GM12878 (cell line): ENCODE results near the gene FAM228B. TPM values are rescaled to one million over a fixed set of nuclear protein-coding genes. Genes with fewer than 3 reads are reported as not detected.

Experiments used
- ATAC-seq: fragments of 200-7000 bp; cut with Tn5 transposase; 3 replicates; pipeline ENCODE4 v1.9.1; 2020; ENCODE audit warnings: mild to moderate bottlenecking, moderate library complexity
- BruUV-seq: library from RNA; stranded (reverse); fragments of 400-500 nt; replicated peaks from 2 replicates; lab custom pipeline; 2021; lab: Mats Ljungman, UMichigan
- CTCF ChIA-PET: fragments of 300-600 bp; sonication (Branson Sonifier 250); formaldehyde crosslinking; extraction: SDS; loops from one replicate; lab custom pipeline; 2021; ENCODE audit warnings: inconsistent platforms; lab: Yijun Ruan, JAX
- POLR2A ChIA-PET: fragments of 350-600 bp; formaldehyde crosslinking; extraction: SDS; loops from one replicate; lab custom pipeline; 2021; ENCODE audit warnings: inconsistent platforms; lab: Charles Lee
- RAD21 ChIA-PET: fragments of 300-600 bp; sonication (Branson Sonifier 250); formaldehyde crosslinking; loops from one replicate; lab custom pipeline; 2023; ENCODE audit warnings: antibody characterized with exemption; ENCODE audit not compliant: unreplicated experiment; lab: Charles Lee
- SMC1A ChIA-PET: fragments of 300-600 bp; sonication (Branson Sonifier 250); formaldehyde crosslinking; loops from one replicate; lab custom pipeline; 2023; ENCODE audit not compliant: unreplicated experiment, uncharacterized antibody; lab: Charles Lee
- DNase-seq: peaks from one replicate; pipeline ENCODE4 v3.0.0-alpha.2; 2011; ENCODE audit warnings: low read depth, low spot score
- FAIRE-seq: peaks from 3 replicates; lab custom pipeline; 2011; peaks lifted over from hg19 to GRCh38; lab: Jason Lieb, UNC
- H2AFZ ChIP-seq: 2 replicates; pipeline ENCODE4 v1.6.0; 2011; ENCODE audit warnings: low read depth, low read length, control low read depth; ENCODE audit not compliant: control insufficient read depth
- H3K27ac ChIP-seq: 2 replicates; pipeline ENCODE4 v1.5.1; 2011; ENCODE audit warnings: control low read depth; ENCODE audit not compliant: control insufficient read depth, insufficient read depth
- H3K27me3 ChIP-seq, 2 experiments: replicated peaks in 1 of 2; 2 replicates each; pipeline versions ENCODE4 v1.6.0 to v1.6.1; 2011; ENCODE audit warnings: low read length in 1 of 2; ENCODE audit not compliant: control insufficient read depth in 2 of 2, insufficient read depth in 2 of 2
- H3K36me3 ChIP-seq, 2 experiments: 2 replicates each; pipeline ENCODE4 v1.5.1; 2011; ENCODE audit warnings: low read length in 1 of 2; ENCODE audit not compliant: control insufficient read depth in 2 of 2, insufficient read depth in 2 of 2
- H3K4me1 ChIP-seq: 2 replicates; pipeline ENCODE4 v1.6.1; 2011; ENCODE audit warnings: mild to moderate bottlenecking, low read length, moderate library complexity, mixed read lengths; ENCODE audit not compliant: control insufficient read depth, insufficient read depth
- H3K4me2 ChIP-seq: 2 replicates; pipeline ENCODE4 v1.6.0; 2011; ENCODE audit warnings: control low read depth; ENCODE audit not compliant: control insufficient read depth, insufficient read depth
- H3K4me3 ChIP-seq: fragments of 200-600 bp; sonication (generic); 2 replicates; pipeline ENCODE4 v1.5.1; 2016
- H3K79me2 ChIP-seq: 2 replicates; pipeline ENCODE4 v1.6.0; 2011; ENCODE audit warnings: low read length; ENCODE audit not compliant: control insufficient read depth, insufficient read depth
- H3K9ac ChIP-seq: 2 replicates; pipeline ENCODE4 v1.8.0; 2011; ENCODE audit warnings: low read length, control low read depth, mixed read lengths; ENCODE audit not compliant: control insufficient read depth, insufficient read depth
- H3K9me3 ChIP-seq: replicated peaks from 3 replicates; pipeline ENCODE4 v1.5.1; 2011; ENCODE audit warnings: mild to moderate bottlenecking, low read length; ENCODE audit not compliant: control insufficient read depth, insufficient read depth
- H4K20me1 ChIP-seq: 2 replicates; pipeline ENCODE4 v1.6.0; 2011; ENCODE audit not compliant: control insufficient read depth, insufficient read depth
- BACH1 ChIP-seq: fragments of 450-650 bp; IDR thresholded peaks from 2 replicates; pipeline ENCODE4 v1.6.1; 2017; ENCODE audit warnings: mild to moderate bottlenecking, borderline replicate concordance
- CBFB ChIP-seq: IDR thresholded peaks from 2 replicates; pipeline ENCODE4 v1.6.1; 2016; ENCODE audit warnings: antibody characterized with exemption, low read depth
- CUX1 ChIP-seq: IDR thresholded peaks from 2 replicates; pipeline ENCODE4 v1.6.1; 2012; ENCODE audit warnings: improper control_type of control experiment, low read depth, low read length; ENCODE audit not compliant: insufficient replicate concordance
- KAT2A ChIP-seq: conservative IDR thresholded peaks from 2 replicates; pipeline ENCODE4 v1.6.1; 2011; ENCODE audit warnings: low read depth, low read length; ENCODE audit not compliant: control insufficient read depth
- MYC ChIP-seq: IDR thresholded peaks from 2 replicates; pipeline ENCODE4 v1.6.1; 2011; ENCODE audit warnings: mild to moderate bottlenecking, low read length, moderate library complexity, inconsistent platforms; ENCODE audit not compliant: insufficient read depth, insufficient replicate concordance, insufficient read length, severe bottlenecking
- PBX3 ChIP-seq: IDR thresholded peaks from 2 replicates; pipeline ENCODE4 v1.6.1; 2011; ENCODE audit warnings: mild to moderate bottlenecking, low read depth, low read length, moderate library complexity; ENCODE audit not compliant: insufficient replicate concordance
- USF1 ChIP-seq: IDR thresholded peaks from 2 replicates; pipeline ENCODE4 v1.6.1; 2011; ENCODE audit warnings: borderline replicate concordance, low read depth, mild to moderate bottlenecking, moderate library complexity, mixed read lengths, low read length; ENCODE audit not compliant: insufficient read depth; ENCODE audit errors: extremely low read length
- YBX1 ChIP-seq: fragments of 450-650 bp; IDR thresholded peaks from 2 replicates; pipeline ENCODE4 v1.6.1; 2016; ENCODE audit warnings: antibody characterized with exemption
- YY1 ChIP-seq: IDR thresholded peaks from 2 replicates; pipeline ENCODE4 v1.6.1; 2011; ENCODE audit warnings: low read depth, mild to moderate bottlenecking, low read length
- WGBS: methylation state at CpG from one replicate; pipeline ENCODE4 v1.1.6; 2016; ENCODE audit warnings: low lambda C conversion rate; ENCODE audit not compliant: insufficient replicate concordance, insufficient coverage; ENCODE audit errors: missing lambda C conversion rate; 5-methylcytosine and 5-hydroxymethylcytosine counted together
- in situ Hi-C: fragments of 300-500 bp; cut with MboI; formaldehyde crosslinking; loops from 9 replicates; pipeline ENCODE4 v1.14.3; 2018; ENCODE audit warnings: mixed read lengths
- intact Hi-C: fragments of 100-400 bp; cut with micrococcal nuclease; formaldehyde crosslinking; loops from one replicate; pipeline ENCODE4 v1.14.2; 2022; ENCODE audit not compliant: unreplicated experiment
- polyA plus RNA-seq, 11 experiments: library from polyadenylated mRNA; depleted of rRNA in 4 of 11; unstranded in 6 of 11; stranded (reverse) in 5 of 11; fragments of >200 nt; fragmentation: Nextera tagmentation in 4 of 11; fragmentation: Illumina TruSeq in 1 of 11; extraction: Ambion mirVana in 4 of 11; extraction: Trizol in 1 of 11; gene quantifications; 1 replicate in 1 of 11; 2 replicates in 10 of 11; pipeline versions ENCODE4 v1.2.1 to v1.2.3, GENCODE V29; 2011 to 2016; ENCODE audit warnings: inconsistent platforms in 2 of 11, missing spikeins in 2 of 11, low read depth in 1 of 11
- total RNA-seq, 4 experiments: library from RNA; depleted of rRNA in 3 of 4; stranded (reverse); fragments of >200 nt in 3 of 4; fragmentation: Illumina TruSeq in 1 of 4; extraction: Trizol in 1 of 4; gene quantifications; 2 replicates each; pipeline versions ENCODE4 v1.2.1 to v1.2.3, GENCODE V29; 2013 to 2021

The FAM228B gene
- total and polyA plus RNA-seq, 10 of the 15 experiments (the other 5 are each of a cell fraction or from before 2014, with no cell fraction given): 3.9 to 11.0 (median 7.5) TPM

GRCh38 chr2:24190503-24190902 lies 67.2 kb downstream of the FAM228B start:
- Histone ChIP-seq H3K79me2 (no peaks in the 10 kb centered on the region), H3K27ac (no peak overlapping the region), H3K9me3 (no peaks in the 10 kb centered on the region), H3K4me2 (no peak overlapping the region), H4K20me1 (no peaks in the 10 kb centered on the region), H3K36me3 (no peaks in the 10 kb centered on the region), H2AFZ (no peak overlapping the region)
- POLR2A ChIA-PET: no interaction called here
- ATAC-seq (no peak), FAIRE-seq (no peak)
- SMC1A ChIA-PET: interaction anchor here (0.9 to 2.0 kb wide), 2 partner anchors 12 to 14 kb away, joined by 3 to 7 read pairs; no protein-coding TSS in a partner anchor
- 49% methylated on average over 9 of the region's 9 CpGs for WGBS
- in situ Hi-C loops: no loop called here
- no TSS peak for BruUV-seq
- TF ChIP-seq PBX3: no peak
- no peak for TF ChIP-seq YBX1
- TF ChIP-seq BACH1: no peak
- no peak for TF ChIP-seq MYC
- TF ChIP-seq CBFB: no peak
- no peak for TF ChIP-seq KAT2A
- TF ChIP-seq, all 136 proteins: peak for 0
- no peak for DNase-seq
- ChIA-PET CTCF (no interaction called here), RAD21 (no interaction called here)
- Histone ChIP-seq H3K4me1 (no peaks in the 10 kb centered on the region; the same call in 1 of the 2 replicates), H3K27me3 (no peaks in the 10 kb centered on the region), H3K4me3 (no peak overlapping the region), H3K9ac (no peak overlapping the region)
- intact Hi-C loops: no loop called here

- ChIA-PET RAD21 (interaction anchor here (0.5 kb wide), 1 partner anchor 86 kb away, joined by 3 read pairs; no protein-coding TSS in a partner anchor), SMC1A (interaction anchor here (0.6 to 2.0 kb wide), 4 partner anchors 10 to 455 kb away, joined by 3 to 7 read pairs (median 3); no protein-coding TSS in a partner anchor), CTCF (interaction anchor here (0.6 kb wide), 1 partner anchor 302 kb away, joined by 3 read pairs; no protein-coding TSS in a partner anchor), POLR2A (no interaction called here)
- ATAC-seq (no peak), DNase-seq (no peak), FAIRE-seq (no peak)
- Histone ChIP-seq H3K4me2 (no peak overlapping the region), H3K27ac (no peak overlapping the region), H3K36me3 (no peaks in the 10 kb centered on the region), H3K9ac (no peak overlapping the region), H2AFZ (no peak overlapping the region), H3K4me3 (no peak overlapping the region), H4K20me1 (no peaks in the 10 kb centered on the region), H3K4me1 (no peaks in the 10 kb centered on the region; the same call in 1 of the 2 replicates), H3K27me3 (no peaks in the 10 kb centered on the region), H3K79me2 (no peaks in the 10 kb centered on the region), H3K9me3 (no peaks in the 10 kb centered on the region)
- in situ Hi-C loops (no loop called here), intact Hi-C loops (no loop called here)
- BruUV-seq: no TSS peak
- 79% methylated on average over 9 of the region's 9 CpGs for WGBS
- TF ChIP-seq YBX1 (no peak), CUX1 (no peak), MYC (no peak), USF1 (no peak), YY1 (no peak)
Observed at GRCh38 chr2:24191156-24191555, 67.9 kb downstream of the FAM228B start.
